GM13977 (cell line): ENCODE data around the gene RAB3GAP1.
"Not testable (repeated sequence)": the region's sequence is repeated elsewhere in the genome, so short reads cannot be mapped to it uniquely, and the experiment has no call there.

Experiments
- DNase-seq: peaks from one replicate; pipeline ENCODE4 v3.0.0; 2012; ENCODE audit warnings: low spot score
- in situ Hi-C: fragments of 300-500 bp; cut with MboI; formaldehyde crosslinking; loops from one replicate; pipeline ENCODE4 v1.12.0; 2022; ENCODE audit warnings: low sequenced_read_pairs, low pct_unique_long_range_greater_than_20kb, mixed read lengths, inconsistent platforms; ENCODE audit not compliant: unreplicated experiment
- TF ChIP-seq, protein P1 (sequence below): IDR thresholded peaks from 2 replicates; pipeline ENCODE4 v1.5.1; 2012; ENCODE audit warnings: mild to moderate bottlenecking, control low read depth; ENCODE audit not compliant: insufficient read depth; ENCODE audit errors: extremely low read depth, missing control alignments

RAB3GAP1 gene

DNA sequence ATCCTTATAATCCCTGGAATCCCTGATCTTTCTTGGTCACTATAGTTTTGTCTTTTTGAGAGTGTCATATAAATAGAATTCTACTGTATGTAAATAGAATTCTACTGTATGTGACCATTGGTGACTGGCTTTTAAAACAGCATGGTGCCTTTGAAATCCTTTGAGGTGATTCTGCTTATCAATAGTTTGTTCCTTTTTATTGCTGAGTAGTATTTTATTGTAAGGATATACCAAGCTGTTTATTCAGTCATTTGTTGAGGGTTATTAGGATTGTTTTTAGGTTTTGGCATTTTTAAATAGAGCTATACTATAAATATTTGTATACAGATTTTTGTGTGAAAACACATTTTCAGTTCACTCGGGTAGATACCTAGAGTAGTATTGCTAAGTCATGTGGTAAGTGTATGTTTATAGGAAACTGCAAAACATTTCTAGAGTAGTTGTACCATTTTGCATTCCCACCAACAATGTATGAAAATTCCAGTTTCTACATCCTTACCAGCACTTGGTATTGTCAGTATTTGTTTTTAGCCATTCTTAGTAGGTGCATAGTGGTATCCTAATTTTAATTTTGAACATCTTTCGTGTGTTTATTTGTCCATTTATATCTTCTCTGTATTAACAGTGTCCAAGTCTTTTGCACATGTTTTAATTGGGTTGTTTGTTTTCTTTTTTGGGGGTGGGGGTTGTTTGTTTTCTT lies 45.6 kb downstream of the RAB3GAP1 start:
- in situ Hi-C loops = no loop called here
- TF ChIP-seq, protein P1, sequence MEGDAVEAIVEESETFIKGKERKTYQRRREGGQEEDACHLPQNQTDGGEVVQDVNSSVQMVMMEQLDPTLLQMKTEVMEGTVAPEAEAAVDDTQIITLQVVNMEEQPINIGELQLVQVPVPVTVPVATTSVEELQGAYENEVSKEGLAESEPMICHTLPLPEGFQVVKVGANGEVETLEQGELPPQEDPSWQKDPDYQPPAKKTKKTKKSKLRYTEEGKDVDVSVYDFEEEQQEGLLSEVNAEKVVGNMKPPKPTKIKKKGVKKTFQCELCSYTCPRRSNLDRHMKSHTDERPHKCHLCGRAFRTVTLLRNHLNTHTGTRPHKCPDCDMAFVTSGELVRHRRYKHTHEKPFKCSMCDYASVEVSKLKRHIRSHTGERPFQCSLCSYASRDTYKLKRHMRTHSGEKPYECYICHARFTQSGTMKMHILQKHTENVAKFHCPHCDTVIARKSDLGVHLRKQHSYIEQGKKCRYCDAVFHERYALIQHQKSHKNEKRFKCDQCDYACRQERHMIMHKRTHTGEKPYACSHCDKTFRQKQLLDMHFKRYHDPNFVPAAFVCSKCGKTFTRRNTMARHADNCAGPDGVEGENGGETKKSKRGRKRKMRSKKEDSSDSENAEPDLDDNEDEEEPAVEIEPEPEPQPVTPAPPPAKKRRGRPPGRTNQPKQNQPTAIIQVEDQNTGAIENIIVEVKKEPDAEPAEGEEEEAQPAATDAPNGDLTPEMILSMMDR = no peak
- no peak for DNase-seq

DNA sequence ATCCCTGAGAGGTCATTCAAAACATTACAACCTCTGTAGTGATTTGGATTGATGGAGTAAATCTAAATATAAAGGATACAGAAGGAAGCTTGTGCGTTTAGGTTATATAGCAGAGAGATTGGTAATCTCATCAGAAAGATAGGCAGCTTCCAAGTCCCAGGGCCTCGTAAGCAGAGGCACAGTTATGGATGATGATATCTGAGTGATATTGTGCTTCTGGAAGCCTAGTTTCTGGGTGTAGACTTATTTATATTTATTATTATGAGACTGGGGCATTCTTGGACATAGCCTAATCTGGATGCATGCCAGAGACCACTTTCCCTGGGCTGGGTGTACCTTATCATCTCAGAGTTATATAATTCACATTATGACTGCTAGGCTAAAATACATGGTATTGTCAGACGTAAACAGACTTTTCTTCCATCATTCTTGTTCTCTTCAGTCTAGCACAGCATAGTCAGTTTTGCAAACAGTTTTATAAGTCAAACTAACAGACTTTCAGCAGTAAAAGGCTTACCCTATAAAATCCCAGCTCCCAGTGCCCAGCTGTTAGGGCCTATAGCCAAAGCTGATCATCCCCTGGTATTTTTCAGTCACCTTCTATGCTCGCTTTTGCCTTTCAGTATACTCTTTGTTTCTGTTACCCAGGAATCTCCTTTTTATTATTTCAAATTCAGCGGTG lies 47.9 kb downstream of the RAB3GAP1 start:
- no peak for DNase-seq
- in situ Hi-C loops = no loop called here
- TF ChIP-seq, protein P1 = no peak

DNA sequence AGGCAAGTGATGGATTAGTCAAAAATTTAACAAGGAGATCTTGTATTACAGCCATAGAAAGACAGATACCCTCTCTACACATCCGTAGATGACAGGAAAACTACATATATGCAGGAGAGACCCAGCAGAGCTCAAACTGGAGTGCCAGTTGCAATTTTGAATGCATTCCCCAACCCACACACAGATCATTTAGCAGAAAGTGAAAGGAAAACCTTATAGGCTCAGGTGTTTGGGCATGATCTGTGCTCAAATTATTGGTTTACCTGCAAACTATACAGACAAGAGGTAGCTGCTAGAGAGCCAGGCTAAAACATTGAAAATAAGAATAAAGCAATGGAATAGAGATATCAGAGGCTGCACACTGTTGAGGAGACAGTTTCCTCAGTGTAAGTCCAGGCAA lies 51.8 kb downstream of the RAB3GAP1 start:
- TF ChIP-seq, protein P1 = no peak
- no peak for DNase-seq
- in situ Hi-C loops = no loop called here

DNA sequence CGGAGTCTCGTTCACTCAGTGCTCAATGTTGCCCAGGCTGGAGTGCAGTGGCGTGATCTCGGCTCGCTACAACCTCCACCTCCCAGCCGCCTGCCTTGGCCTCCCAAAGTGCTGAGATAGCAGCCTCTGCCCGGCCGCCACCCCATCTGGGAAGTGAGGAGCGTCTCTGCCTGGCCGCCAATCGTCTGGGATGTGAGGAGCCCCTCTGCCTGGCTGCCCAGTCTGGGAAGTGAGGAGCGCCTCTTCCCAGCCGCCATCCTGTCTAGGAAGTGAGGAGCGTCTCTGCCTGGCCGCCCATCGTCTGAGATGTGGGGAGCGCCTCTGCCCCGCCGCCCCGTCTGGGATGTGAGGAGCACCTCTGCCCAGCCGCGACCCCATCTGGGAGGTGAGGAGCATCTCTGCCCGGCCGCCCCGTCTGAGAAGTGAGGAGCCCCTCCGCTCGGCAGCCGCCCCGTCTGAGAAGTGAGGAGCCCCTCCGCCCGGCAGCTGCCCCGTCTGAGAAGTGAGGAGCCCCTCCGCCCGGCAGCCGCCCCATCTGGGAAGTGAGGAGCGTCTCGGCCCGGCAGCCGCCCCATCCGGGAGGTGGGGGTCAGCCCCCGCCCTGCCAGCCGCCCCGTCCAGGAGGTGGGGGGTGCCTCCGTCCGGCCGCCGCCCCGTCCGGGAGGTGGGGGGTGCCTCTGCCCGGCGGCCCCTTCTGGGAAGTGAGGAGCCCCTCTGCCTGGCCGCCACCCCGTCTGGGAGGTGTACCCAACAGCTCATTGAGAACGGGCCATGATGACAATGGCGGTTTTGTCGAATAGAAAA lies 53.6 kb downstream of the RAB3GAP1 start:
- in situ Hi-C loops, DNase-seq: not testable (repeated sequence)

DNA sequence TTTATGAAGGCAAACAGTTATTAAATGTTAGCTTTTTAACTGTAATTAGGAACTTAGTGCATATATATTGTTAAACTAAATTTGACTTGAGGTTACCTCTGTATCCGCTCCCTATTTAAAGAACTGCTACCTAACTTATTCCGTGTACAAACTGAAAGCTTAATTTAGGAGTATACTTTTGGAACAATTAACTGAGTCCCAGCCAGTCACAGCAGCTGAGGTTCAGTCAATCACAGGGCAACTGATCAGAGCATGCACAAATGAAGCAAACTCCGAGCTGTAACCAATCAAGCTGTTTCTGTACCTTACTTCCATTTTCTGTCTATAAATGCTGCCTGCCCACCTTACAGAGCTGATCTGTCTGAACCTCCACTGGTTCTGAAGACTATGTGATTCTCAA lies 61.2 kb downstream of the RAB3GAP1 start:
- TF ChIP-seq, protein P1 = no peak
- DNase-seq = no peak
- in situ Hi-C loops = no loop called here

DNA sequence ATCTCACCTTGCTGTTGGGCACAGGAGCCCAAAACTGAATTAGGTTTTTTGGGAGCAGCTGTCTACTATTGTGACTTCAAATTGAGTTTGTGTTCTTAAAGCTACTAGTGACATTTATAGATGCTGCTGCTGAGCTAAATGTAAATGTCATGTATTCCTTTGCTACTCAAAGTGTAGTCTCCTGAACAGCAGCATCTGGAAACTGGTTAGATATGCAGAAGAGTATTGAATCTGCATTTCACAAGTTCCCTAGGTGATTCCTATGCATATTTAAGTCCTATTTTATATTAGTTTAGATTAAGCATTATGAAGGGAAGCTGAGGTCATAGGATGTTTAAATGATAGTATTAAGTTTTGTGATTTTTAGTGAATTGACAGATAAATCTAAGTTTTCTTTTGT lies 67.5 kb downstream of the RAB3GAP1 start:
- in situ Hi-C loops = no loop called here
- DNase-seq = no peak
- TF ChIP-seq, protein P1 = no peak

DNA sequence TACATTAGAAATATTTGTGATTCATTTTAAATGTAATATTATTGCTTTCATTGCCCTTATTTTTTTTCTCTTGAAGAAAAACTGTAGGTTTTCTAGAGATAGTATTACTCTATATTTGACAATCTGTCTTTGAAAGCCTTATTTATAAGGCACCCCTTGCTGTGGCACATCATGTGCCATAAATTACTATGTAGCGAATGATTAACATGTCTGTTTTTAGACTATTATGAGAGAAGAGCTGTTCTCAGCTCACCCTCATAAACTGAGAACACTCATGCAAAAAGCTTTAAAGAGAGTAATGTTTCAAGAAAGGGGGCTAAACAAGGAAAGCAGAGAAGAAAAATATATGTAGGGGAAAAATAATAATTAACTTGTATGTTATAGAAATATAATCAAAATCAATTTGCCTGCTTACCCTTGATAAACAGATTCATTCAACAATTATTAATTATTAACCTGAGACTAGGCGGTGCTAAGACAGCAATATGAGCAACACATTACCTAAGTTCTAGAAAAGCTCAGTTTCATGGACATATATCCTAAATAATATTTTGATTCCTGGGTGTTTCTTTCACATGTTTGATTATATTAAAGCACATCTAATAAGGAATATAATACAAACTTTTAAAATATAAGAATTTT lies 69.0 kb downstream of the RAB3GAP1 start:
- no peak for DNase-seq
- TF ChIP-seq, protein P1 = no peak
- in situ Hi-C loops = no loop called here

GRCh38 chr2:135121658-135122039 lies 69.6 kb downstream of the RAB3GAP1 start:
- DNase-seq, in situ Hi-C loops: not testable (repeated sequence)
